Neural progenitor cell (in vitro differentiated cells): ENCODE measurements around the gene SPAG9. TPM values are rescaled to one million over a fixed set of nuclear protein-coding genes. Genes with fewer than 3 reads are reported as not detected.

Source experiments
- DNase-seq: peaks from one replicate; pipeline ENCODE4 v3.0.0-alpha.2; 2016; ENCODE audit warnings: low spot score
- H2AFZ ChIP-seq: fragments of 200-600 bp; sonication (generic); replicated peaks from 2 replicates; pipeline ENCODE4 v1.6.1; 2016; ENCODE audit warnings: antibody characterized with exemption
- H3F3A ChIP-seq: fragments of 200-600 bp; sonication (generic); 2 replicates; pipeline ENCODE4 v1.6.1; 2016; ENCODE audit warnings: antibody characterized with exemption, low read depth
- H3K27ac ChIP-seq: fragments of 200-600 bp; sonication (generic); 2 replicates; pipeline ENCODE4 v1.5.1; 2016; ENCODE audit warnings: mild to moderate bottlenecking
- H3K27me3 ChIP-seq: fragments of 200-600 bp; sonication (generic); 2 replicates; pipeline ENCODE4 v1.6.1; 2016; ENCODE audit warnings: mild to moderate bottlenecking, moderate library complexity
- H3K36me3 ChIP-seq: fragments of 200-600 bp; sonication (generic); 2 replicates; pipeline ENCODE4 v1.5.1; 2016
- H3K4me1 ChIP-seq: fragments of 200-600 bp; sonication (generic); 2 replicates; pipeline ENCODE4 v1.6.1; 2016; ENCODE audit warnings: mixed run types
- H3K4me2 ChIP-seq: fragments of 200-600 bp; sonication (generic); 2 replicates; pipeline ENCODE4 v1.6.1; 2016
- H3K4me3 ChIP-seq: fragments of 200-600 bp; sonication (generic); 2 replicates; pipeline ENCODE4 v1.5.1; 2016
- H3K79me2 ChIP-seq: fragments of 200-600 bp; sonication (generic); 2 replicates; pipeline ENCODE4 v1.6.1; 2016; ENCODE audit warnings: low read depth
- H3K9ac ChIP-seq: fragments of 200-600 bp; sonication (generic); 2 replicates; pipeline ENCODE4 v1.6.1; 2016
- H3K9me3 ChIP-seq: fragments of 200-600 bp; sonication (generic); 2 replicates; pipeline ENCODE4 v1.5.1; 2016; ENCODE audit warnings: low read depth
- H4K20me1 ChIP-seq: fragments of 200-600 bp; sonication (generic); 2 replicates; pipeline ENCODE4 v1.6.1; 2016; ENCODE audit warnings: low read depth
- H3K27ac Mint-ChIP-seq: 3 replicates; pipeline ENCODE4 v1.8.0; 2021; ENCODE audit warnings: mixed read lengths
- H3K27me3 Mint-ChIP-seq: 2 replicates; pipeline ENCODE4 v1.8.0; 2022; ENCODE audit warnings: low read depth, mild to moderate bottlenecking, inconsistent platforms, moderate library complexity, mixed read lengths; ENCODE audit not compliant: insufficient read depth
- H3K36me3 Mint-ChIP-seq: 3 replicates; pipeline ENCODE4 v1.8.0; 2021; ENCODE audit warnings: mixed read lengths
- H3K4me1 Mint-ChIP-seq: 3 replicates; pipeline ENCODE4 v1.8.0; 2021; ENCODE audit warnings: mixed read lengths
- H3K4me3 Mint-ChIP-seq: 3 replicates; pipeline ENCODE4 v1.8.0; 2021; ENCODE audit warnings: mild to moderate bottlenecking, moderate library complexity, mixed read lengths
- H3K9me3 Mint-ChIP-seq: 3 replicates; pipeline ENCODE4 v1.8.0; 2020; ENCODE audit warnings: mixed read lengths
- CTCF ChIP-seq: fragments of 200-600 bp; sonication (generic); IDR thresholded peaks from 2 replicates; pipeline ENCODE4 v1.5.1; 2017; ENCODE audit warnings: antibody characterized with exemption, mild to moderate bottlenecking
- EZH2 ChIP-seq: fragments of 200-600 bp; sonication (generic); IDR thresholded peaks from 2 replicates; pipeline ENCODE4 v1.6.1; 2017; ENCODE audit warnings: antibody characterized with exemption, mild to moderate bottlenecking, moderate library complexity
- EZH2phosphoT487 ChIP-seq: fragments of 200-600 bp; sonication (generic); IDR thresholded peaks from 2 replicates; pipeline ENCODE4 v1.6.1; 2017; ENCODE audit warnings: antibody characterized with exemption
- total RNA-seq: library from RNA; depleted of rRNA; stranded (reverse); fragments of >200 nt; gene quantifications from 2 replicates; pipeline ENCODE4 v1.2.3, GENCODE V29; 2015; ENCODE audit warnings: low replicate concordance

The SPAG9 gene
- total RNA-seq, 1 donor from 2014 or later, result 99.5 TPM

- Histone ChIP-seq H3K27me3 (no peaks in the 10 kb centered on the region), H3K9me3 (no peaks in the 10 kb centered on the region), H3K9ac (no peak overlapping the region), H3K36me3 (no peaks in the 10 kb centered on the region), H3F3A (peaks cover 13% of the 10 kb centered on the region), H3K4me2 (no peak overlapping the region), H3K4me1 (peaks cover 36% of the 10 kb centered on the region), H3K79me2 (no peaks in the 10 kb centered on the region), H3K4me3 (no peak overlapping the region), H4K20me1 (no peaks in the 10 kb centered on the region), H2AFZ (no peak overlapping the region), H3K27ac (no peak overlapping the region)
- TF ChIP-seq CTCF, result no peak
- TF ChIP-seq EZH2phosphoT487, result no peak
- no peak for TF ChIP-seq EZH2
- no peak for DNase-seq
- H3K36me3 Mint-ChIP-seq, result no peaks in the 10 kb centered on the region
- H3K27me3 Mint-ChIP-seq, result peaks cover 17% of the 10 kb centered on the region
- H3K4me3 Mint-ChIP-seq, result no peak overlapping the region
- H3K9me3 Mint-ChIP-seq, result no peaks in the 10 kb centered on the region
- no peak overlapping the region for H3K27ac Mint-ChIP-seq
- H3K4me1 Mint-ChIP-seq, result peaks cover 43% of the 10 kb centered on the region
Observed at GRCh38 chr17:50952889-50953288, 167.8 kb downstream of the SPAG9 start.

DNA sequence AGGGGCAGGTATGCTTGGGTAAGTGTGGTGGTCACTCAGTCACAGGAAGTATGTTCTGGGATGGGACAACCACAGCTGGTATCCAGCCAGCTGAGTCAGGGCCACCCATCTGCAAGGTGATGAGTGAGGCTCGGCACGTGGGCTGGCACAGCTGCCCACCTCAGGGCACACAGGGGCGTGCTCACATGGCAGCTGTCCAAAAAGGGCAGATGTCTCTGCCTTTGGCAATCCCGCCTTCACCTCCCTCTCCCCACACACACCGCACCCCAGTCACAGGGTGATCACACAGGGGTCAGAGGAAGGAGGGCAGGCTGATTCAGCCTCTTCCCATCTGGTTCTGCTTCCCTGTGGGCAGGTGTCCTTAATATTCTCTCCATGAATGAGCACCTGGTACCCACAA, 168.7 kb downstream of the SPAG9 start:
- Histone ChIP-seq H2AFZ (no peak overlapping the region), H3K4me3 (no peak overlapping the region), H3K27me3 (no peaks in the 10 kb centered on the region), H3K9ac (no peak overlapping the region), H3K79me2 (no peaks in the 10 kb centered on the region), H3K27ac (no peak overlapping the region), H4K20me1 (no peaks in the 10 kb centered on the region), H3F3A (peaks cover 8% of the 10 kb centered on the region), H3K4me1 (peaks cover 36% of the 10 kb centered on the region), H3K4me2 (no peak overlapping the region), H3K36me3 (no peaks in the 10 kb centered on the region), H3K9me3 (no peaks in the 10 kb centered on the region)
- no peak for TF ChIP-seq CTCF
- TF ChIP-seq EZH2phosphoT487, result no peak
- no peak overlapping the region for H3K27ac Mint-ChIP-seq
- H3K27me3 Mint-ChIP-seq, result peaks cover 19% of the 10 kb centered on the region
- no peak for DNase-seq
- H3K36me3 Mint-ChIP-seq, result no peaks in the 10 kb centered on the region
- no peaks in the 10 kb centered on the region for H3K9me3 Mint-ChIP-seq
- H3K4me3 Mint-ChIP-seq, result no peak overlapping the region
- H3K4me1 Mint-ChIP-seq, result peaks cover 49% of the 10 kb centered on the region

DNA sequence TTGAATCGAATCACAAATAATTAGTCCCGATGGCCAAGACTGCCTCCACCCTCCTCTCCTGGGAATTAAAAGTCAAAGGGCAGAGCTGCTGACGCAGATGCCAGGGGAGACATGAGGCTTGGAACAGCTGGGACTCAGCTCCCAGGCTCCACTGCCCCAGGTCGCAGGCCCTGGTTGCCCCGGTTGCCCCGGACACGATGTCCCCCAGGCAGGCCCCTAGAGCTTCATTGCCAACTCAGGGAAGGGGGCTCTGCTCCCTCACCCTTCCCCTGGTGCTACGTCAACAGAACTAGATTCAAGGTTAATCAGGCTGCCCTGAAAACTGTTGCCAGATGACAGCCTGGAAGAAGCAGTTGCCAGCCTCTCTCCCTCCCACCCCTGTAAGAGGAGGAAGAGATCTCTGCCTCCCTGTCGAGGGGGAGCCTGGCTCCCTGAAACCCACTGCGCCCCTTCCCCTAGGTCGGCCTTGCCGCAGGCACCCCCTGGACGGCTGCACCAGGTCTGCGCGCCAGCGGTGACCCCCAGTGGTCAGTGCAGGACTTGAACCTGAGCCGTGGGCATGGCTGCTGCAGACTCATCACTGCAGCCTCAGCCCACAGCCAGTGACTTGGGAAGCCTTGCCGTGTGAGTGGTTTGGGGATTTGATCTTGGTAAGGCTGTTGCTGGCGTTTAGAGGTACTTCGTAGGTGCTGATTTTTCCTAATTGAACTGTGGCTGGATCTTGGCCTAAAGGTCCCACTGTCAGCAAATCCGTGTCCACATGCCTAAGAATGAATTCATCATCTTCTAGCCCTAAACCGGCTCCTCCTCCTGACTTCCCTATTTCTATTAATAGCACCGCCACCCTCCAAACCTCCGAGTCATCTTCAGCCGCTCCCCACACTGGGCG, 170.4 kb downstream of the SPAG9 start:
- Mint-ChIP-seq H3K4me1 (peaks cover 40% of the 10 kb centered on the region), H3K27ac (peak overlapping the region; percentile 83), H3K36me3 (no peaks in the 10 kb centered on the region), H3K9me3 (no peaks in the 10 kb centered on the region), H3K27me3 (peaks cover 17% of the 10 kb centered on the region), H3K4me3 (no peak overlapping the region)
- Histone ChIP-seq H3K36me3 (no peaks in the 10 kb centered on the region), H2AFZ (peak overlapping the region; percentile 63), H3K4me1 (peaks cover 34% of the 10 kb centered on the region), H3K9me3 (no peaks in the 10 kb centered on the region), H4K20me1 (no peaks in the 10 kb centered on the region), H3K4me2 (no peak overlapping the region), H3K27me3 (peaks cover under 1% of the 10 kb centered on the region), H3K4me3 (no peak overlapping the region), H3F3A (peaks cover 6% of the 10 kb centered on the region), H3K27ac (no peak overlapping the region), H3K79me2 (no peaks in the 10 kb centered on the region), H3K9ac (no peak overlapping the region)
- DNase-seq, result peak; percentile 69
- TF ChIP-seq EZH2phosphoT487 (no peak), CTCF (peak; percentile 68)
